GM23338 (cell line): ENCODE results near the gene TUBB4A. TPM values are rescaled to one million over a fixed set of nuclear protein-coding genes. Genes with fewer than 3 reads are reported as not detected.

Experiments used
- ATAC-seq: fragments of 200-7000 bp; cut with Tn5 transposase; 3 replicates; pipeline ENCODE4 v1.9.1; 2020
- DNase-seq: peaks from one replicate; pipeline ENCODE4 v3.0.0-alpha.2; 2015; ENCODE audit warnings: low spot score
- H2AFZ ChIP-seq: fragments of 200-600 bp; sonication (generic); 2 replicates; pipeline ENCODE4 v1.8.0; 2016; ENCODE audit warnings: antibody characterized with exemption, mild to moderate bottlenecking, moderate library complexity
- H3F3A ChIP-seq: fragments of 200-600 bp; sonication (generic); replicated peaks from 2 replicates; pipeline ENCODE4 v1.8.0; 2017; ENCODE audit warnings: antibody characterized with exemption, mixed run types, low read depth
- H3K27ac ChIP-seq: fragments of 200-600 bp; sonication (generic); 2 replicates; pipeline ENCODE4 v1.6.1; 2016; ENCODE audit warnings: low read depth
- H3K27me3 ChIP-seq: fragments of 200-600 bp; sonication (generic); 2 replicates; pipeline ENCODE4 v1.8.0; 2016; ENCODE audit warnings: mild to moderate bottlenecking, mixed run types, moderate library complexity; ENCODE audit not compliant: insufficient read depth
- H3K36me3 ChIP-seq: fragments of 200-600 bp; sonication (generic); 2 replicates; pipeline ENCODE4 v1.8.0; 2016; ENCODE audit warnings: mild to moderate bottlenecking; ENCODE audit not compliant: insufficient read depth
- H3K4me1 ChIP-seq: fragments of 200-600 bp; sonication (generic); 2 replicates; pipeline ENCODE4 v1.8.0; 2016; ENCODE audit warnings: mild to moderate bottlenecking, moderate library complexity; ENCODE audit not compliant: insufficient read depth
- H3K4me2 ChIP-seq: fragments of 200-600 bp; sonication (generic); 2 replicates; pipeline ENCODE4 v1.7.1; 2017; ENCODE audit warnings: mixed run types
- H3K4me3 ChIP-seq: fragments of 200-600 bp; sonication (generic); 2 replicates; pipeline ENCODE4 v1.6.1; 2016; ENCODE audit warnings: mixed run types
- H3K79me2 ChIP-seq: fragments of 200-600 bp; sonication (generic); replicated peaks from 2 replicates; pipeline ENCODE4 v1.8.0; 2017; ENCODE audit warnings: mild to moderate bottlenecking; ENCODE audit not compliant: insufficient read depth
- H3K9me2 ChIP-seq: fragments of 200-600 bp; sonication (generic); 2 replicates; pipeline ENCODE4 v1.8.0; 2017; ENCODE audit not compliant: insufficient read depth
- H4K20me1 ChIP-seq: fragments of 200-600 bp; sonication (generic); replicated peaks from 2 replicates; pipeline ENCODE4 v1.8.0; 2017; ENCODE audit warnings: mild to moderate bottlenecking; ENCODE audit not compliant: insufficient read depth
- H3K27ac Mint-ChIP-seq: 2 replicates; pipeline ENCODE4 v1.8.0; 2020; ENCODE audit warnings: inconsistent platforms, mild to moderate bottlenecking, moderate library complexity, mixed read lengths
- H3K27me3 Mint-ChIP-seq: 3 replicates; pipeline ENCODE4 v1.8.0; 2022; ENCODE audit warnings: low read depth, mild to moderate bottlenecking, moderate library complexity, mixed read lengths, inconsistent platforms; ENCODE audit not compliant: insufficient read depth, poor library complexity
- H3K36me3 Mint-ChIP-seq: 3 replicates; pipeline ENCODE4 v1.8.0; 2021; ENCODE audit warnings: low read depth, mild to moderate bottlenecking, inconsistent platforms, moderate library complexity, mixed read lengths
- H3K4me1 Mint-ChIP-seq: 3 replicates; pipeline ENCODE4 v1.8.0; 2020; ENCODE audit warnings: mild to moderate bottlenecking, inconsistent platforms, mixed read lengths
- H3K4me3 Mint-ChIP-seq: 3 replicates; pipeline ENCODE4 v1.8.0; 2021; ENCODE audit warnings: moderate library complexity, mild to moderate bottlenecking, inconsistent platforms, mixed read lengths
- H3K9me3 Mint-ChIP-seq: 3 replicates; pipeline ENCODE4 v1.8.0; 2020; ENCODE audit warnings: moderate library complexity, mild to moderate bottlenecking, inconsistent platforms, mixed read lengths
- CREB1 ChIP-seq: fragments of 250-450 bp; sonication (Bioruptor Pico); IDR thresholded peaks from 2 replicates; pipeline ENCODE4 v1.5.0; 2020; ENCODE audit warnings: low read depth, mild to moderate bottlenecking, moderate library complexity
- ETS1 ChIP-seq: IDR thresholded peaks from 2 replicates; pipeline ENCODE4 v1.6.1; 2016; ENCODE audit warnings: antibody characterized with exemption
- JUNB ChIP-seq: IDR thresholded peaks from one replicate; pipeline ENCODE4 v1.6.1; 2016; ENCODE audit warnings: antibody characterized with exemption; ENCODE audit not compliant: unreplicated experiment
- NANOG ChIP-seq: IDR thresholded peaks from 2 replicates; pipeline ENCODE4 v1.6.1; 2016; ENCODE audit warnings: antibody characterized with exemption, borderline replicate concordance
- POLR2AphosphoS5 ChIP-seq: IDR thresholded peaks from 2 replicates; pipeline ENCODE4 v1.6.1; 2016; ENCODE audit warnings: antibody characterized with exemption, low read depth
- REST ChIP-seq: IDR thresholded peaks from one replicate; pipeline ENCODE4 v1.6.1; 2018; ENCODE audit warnings: antibody characterized with exemption; ENCODE audit not compliant: unreplicated experiment
- STAT1 ChIP-seq: IDR thresholded peaks from one replicate; pipeline ENCODE4 v1.6.1; 2016; ENCODE audit warnings: antibody characterized with exemption; ENCODE audit not compliant: unreplicated experiment
- ZNF114 ChIP-seq: fragments of 250-450 bp; sonication (Bioruptor Pico); IDR thresholded peaks from 2 replicates; pipeline ENCODE4 v1.5.0; 2020; ENCODE audit warnings: mild to moderate bottlenecking, moderate library complexity
- ZNF331 ChIP-seq: fragments of 250-450 bp; sonication (Bioruptor Pico); IDR thresholded peaks from 2 replicates; pipeline ENCODE4 v1.5.0; 2020; ENCODE audit warnings: low read depth, mild to moderate bottlenecking, moderate library complexity
- ZNF462 ChIP-seq: fragments of 250-450 bp; sonication (Bioruptor Pico); IDR thresholded peaks from 2 replicates; pipeline ENCODE4 v1.5.0; 2020; ENCODE audit warnings: mild to moderate bottlenecking, moderate library complexity
- polyA plus RNA-seq: library from polyadenylated mRNA; unstranded; fragments of >200 nt; fragmentation: Nextera tagmentation; extraction: Ambion mirVana; gene quantifications from 2 replicates; pipeline ENCODE4 v1.2.1, GENCODE V29; 2016
- total RNA-seq: library from RNA; depleted of rRNA; stranded (reverse); fragments of >200 nt; shearing (Covaris generic); gene quantifications from 2 replicates; pipeline ENCODE4 v1.2.3, GENCODE V29; 2014

TUBB4A gene
- total and polyA plus RNA-seq, 2 experiments from 2014 or later, result 32.9 to 41.7 TPM

GRCh38 chr19:6532244-6532999 lies 30.3 kb upstream of the TUBB4A start:
- no peak overlapping the region for H3K27ac Mint-ChIP-seq
- H4K20me1 ChIP-seq, result no peaks in the 10 kb centered on the region
- peak overlapping the region; percentile 45 for H3K4me3 Mint-ChIP-seq
- no peaks in the 10 kb centered on the region for H3K79me2 ChIP-seq
- peak overlapping the region; percentile 94 for H3K4me2 ChIP-seq
- peaks cover 31% of the 10 kb centered on the region for H3K36me3 Mint-ChIP-seq
- ATAC-seq (no peak), DNase-seq (no peak)
- H3K27ac ChIP-seq, result no peak overlapping the region
- H3K9me2 ChIP-seq, result no peaks in the 10 kb centered on the region
- peaks cover 57% of the 10 kb centered on the region for H3K27me3 ChIP-seq
- H3K36me3 ChIP-seq, result no peaks in the 10 kb centered on the region; the same call in 1 of the 2 replicates
- H3K4me1 Mint-ChIP-seq, result peaks cover 22% of the 10 kb centered on the region
- peaks cover 63% of the 10 kb centered on the region for H3K9me3 Mint-ChIP-seq
- TF ChIP-seq NANOG (no peak), ETS1 (0 out of 2 replicates have a peak, but pooled peaks have one; percentile 20)
- H3K27me3 Mint-ChIP-seq, result peaks cover 48% of the 10 kb centered on the region
- peak overlapping the region; percentile 72 for H3K4me3 ChIP-seq
- H3K4me1 ChIP-seq, result peaks cover 30% of the 10 kb centered on the region
- no peak overlapping the region for H2AFZ ChIP-seq
- H3F3A ChIP-seq, result peaks cover 10% of the 10 kb centered on the region

GRCh38 chr19:6531956-6532243 lies 29.8 kb upstream of the TUBB4A start:
- Histone ChIP-seq H3K79me2 (no peaks in the 10 kb centered on the region), H3K36me3 (no peaks in the 10 kb centered on the region; the same call in 1 of the 2 replicates), H3K27ac (no peak overlapping the region), H3K27me3 (peaks cover 57% of the 10 kb centered on the region), H3K9me2 (no peaks in the 10 kb centered on the region), H2AFZ (no peak overlapping the region), H3F3A (peaks cover 10% of the 10 kb centered on the region), H3K4me2 (peak overlapping the region; percentile 94), H3K4me3 (peak overlapping the region; percentile 72), H3K4me1 (peaks cover 30% of the 10 kb centered on the region), H4K20me1 (no peaks in the 10 kb centered on the region)
- H3K9me3 Mint-ChIP-seq, result peaks cover 60% of the 10 kb centered on the region
- peak overlapping the region; percentile 45 for H3K4me3 Mint-ChIP-seq
- H3K27me3 Mint-ChIP-seq, result peaks cover 48% of the 10 kb centered on the region
- H3K36me3 Mint-ChIP-seq, result peaks cover 28% of the 10 kb centered on the region
- DNase-seq (no peak), ATAC-seq (no peak)
- no peak overlapping the region for H3K27ac Mint-ChIP-seq
- peaks cover 22% of the 10 kb centered on the region for H3K4me1 Mint-ChIP-seq
- TF ChIP-seq ZNF331 (CRISPR knock-in tag) (no peak), ZNF462 (CRISPR knock-in tag) (no peak), REST (no peak), POLR2AphosphoS5 (no peak), JUNB (no peak), NANOG (no peak), ZNF114 (CRISPR knock-in tag) (no peak), CREB1 (CRISPR knock-in tag) (no peak), STAT1 (no peak)
